ENCODE data around the gene MBD3L3.
"Not testable (repeated sequence)": the region's sequence is repeated elsewhere in the genome, so short reads cannot be mapped to it uniquely, and the experiment has no call there.

GRCh38 chr19:7021331-7021730 is 37.1 kb downstream of the MBD3L3 start, which contains the start of gene MBD3L2B:
- not testable (repeated sequence) for TF ChIP-seq CTCF, POLR2A (IDR thresholded peaks at IDR 0.05)

Data from thyroid gland (tissue), 4 donors.